SU-DHL-6 (cell line): ENCODE data around the gene CLASP1.

Experiments
- H2AFZ ChIP-seq: fragments of 200-600 bp; sonication (generic); 2 replicates; pipeline ENCODE4 v1.6.1; 2014; ENCODE audit warnings: low read depth, mild to moderate bottlenecking, moderate library complexity, mixed read lengths, antibody characterized with exemption, low read length; ENCODE audit not compliant: severe bottlenecking
- H3F3A ChIP-seq: fragments of 200-600 bp; shearing (Covaris generic); 2 replicates; pipeline ENCODE4 v1.6.0; 2016; ENCODE audit warnings: antibody characterized with exemption, mild to moderate bottlenecking; ENCODE audit not compliant: insufficient read depth
- H3K27ac ChIP-seq: fragments of 200-600 bp; sonication (generic); 2 replicates; pipeline ENCODE4 v1.5.1; 2016; ENCODE audit warnings: low read depth, mild to moderate bottlenecking, low read length, moderate library complexity, mixed read lengths
- H3K27me3 ChIP-seq: fragments of 200-600 bp; sonication (generic), shearing (Covaris generic); 2 replicates; pipeline ENCODE4 v1.6.0; 2014; ENCODE audit warnings: mild to moderate bottlenecking, low read length
- H3K36me3 ChIP-seq: fragments of 200-600 bp; sonication (generic); 2 replicates; pipeline ENCODE4 v1.6.1; 2014; ENCODE audit warnings: mild to moderate bottlenecking, low read length, mixed read lengths
- H3K4me2 ChIP-seq: fragments of 300-600, 200-600 bp; shearing (Covaris generic), sonication (generic); 2 replicates; pipeline ENCODE4 v1.6.0; 2014; ENCODE audit warnings: low read length, low read depth, mild to moderate bottlenecking; ENCODE audit not compliant: poor library complexity, severe bottlenecking
- H3K4me3 ChIP-seq: fragments of 200-600 bp; sonication (generic); 2 replicates; pipeline ENCODE4 v1.5.1; 2014; ENCODE audit warnings: antibody characterized with exemption, low read length, mild to moderate bottlenecking, mixed read lengths; ENCODE audit not compliant: insufficient read depth, poor library complexity, severe bottlenecking
- H3K79me2 ChIP-seq: fragments of 200-600 bp; sonication (generic); 2 replicates; pipeline ENCODE4 v1.6.1; 2014; ENCODE audit warnings: mild to moderate bottlenecking, low read length, moderate library complexity; ENCODE audit not compliant: insufficient read depth
- H3K9ac ChIP-seq: fragments of 200-600 bp; sonication (generic); 2 replicates; pipeline ENCODE4 v1.7.0; 2014; ENCODE audit warnings: mild to moderate bottlenecking, low read length
- H3K9me2 ChIP-seq: fragments of 200-600 bp; sonication (generic); replicated peaks from 2 replicates; pipeline ENCODE4 v1.6.1; 2014; ENCODE audit warnings: low read length; ENCODE audit not compliant: insufficient read depth
- H3K9me3 ChIP-seq: fragments of 200-600 bp; sonication (generic); 2 replicates; pipeline ENCODE4 v1.6.1; 2014; ENCODE audit warnings: low read length, mixed read lengths; ENCODE audit not compliant: insufficient read depth
- H4K20me1 ChIP-seq: fragments of 200-600 bp; sonication (generic); 2 replicates; pipeline ENCODE4 v1.6.1; 2014; ENCODE audit warnings: low read depth, mild to moderate bottlenecking, antibody characterized with exemption, low read length, moderate library complexity, mixed read lengths
- EZH2phosphoT487 ChIP-seq: fragments of 200-600 bp; sonication (generic), shearing (Covaris generic); conservative IDR thresholded peaks from 2 replicates; pipeline ENCODE4 v1.6.1; 2018; ENCODE audit warnings: mild to moderate bottlenecking, antibody characterized with exemption, low read length, moderate library complexity, mixed read lengths
- TF ChIP-seq, protein P1 (sequence below): fragments of 200-600 bp; sonication (generic); IDR thresholded peaks from one replicate; pipeline ENCODE4 v1.5.1; 2017; ENCODE audit warnings: antibody characterized with exemption, mild to moderate bottlenecking, low read length, moderate library complexity; ENCODE audit not compliant: insufficient read depth, poor library complexity, severe bottlenecking

The CLASP1 gene

GRCh38 chr2:121502781-121503180, 146.5 kb downstream of the CLASP1 start:
- no peak for TF ChIP-seq EZH2phosphoT487
- peaks cover 19% of the 10 kb centered on the region for H3K79me2 ChIP-seq

GRCh38 chr2:121502246-121502645, 147.0 kb downstream of the CLASP1 start:
- peaks cover 31% of the 10 kb centered on the region; the same call in 1 of the 2 replicates for H3K36me3 ChIP-seq
- H3K4me3 ChIP-seq = no peak overlapping the region
- no peaks in the 10 kb centered on the region for H3F3A ChIP-seq

More at GRCh38 chr2:121502781-121503180, 146.5 kb downstream of the CLASP1 start:
- Histone ChIP-seq H3K9ac (no peak overlapping the region), H3F3A (no peaks in the 10 kb centered on the region), H3K4me3 (no peak overlapping the region), H4K20me1 (no peaks in the 10 kb centered on the region), H3K9me2 (no peaks in the 10 kb centered on the region), H3K36me3 (peaks cover 31% of the 10 kb centered on the region; the same call in 1 of the 2 replicates), H2AFZ (no peak overlapping the region), H3K27me3 (no peaks in the 10 kb centered on the region), H3K9me3 (no peaks in the 10 kb centered on the region), H3K4me2 (no peak overlapping the region), H3K27ac (no peak overlapping the region)

DNA sequence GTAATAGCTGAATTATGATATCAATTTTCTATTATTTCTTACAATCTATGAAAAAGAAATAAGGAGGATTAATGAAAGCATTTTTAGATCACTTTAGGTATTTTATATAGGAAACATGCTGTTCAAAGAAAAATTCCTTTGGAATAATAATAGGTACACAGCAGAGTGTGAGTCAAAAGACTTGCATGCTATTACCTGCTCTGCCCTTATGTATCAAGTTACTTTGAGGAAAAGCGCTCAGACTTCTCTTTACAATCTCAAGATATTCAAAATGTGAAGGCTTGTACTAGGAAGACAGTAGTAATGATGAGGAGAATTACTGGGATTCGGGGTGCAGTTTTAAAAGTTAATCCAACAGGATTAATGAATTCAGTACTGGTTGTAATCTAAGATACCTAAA, 147.7 kb downstream of the CLASP1 start:
- H3K4me2 ChIP-seq = no peak overlapping the region
- H4K20me1 ChIP-seq = no peaks in the 10 kb centered on the region
- H3K4me3 ChIP-seq = no peak overlapping the region
- no peak for TF ChIP-seq EZH2phosphoT487
- TF ChIP-seq, protein P1, sequence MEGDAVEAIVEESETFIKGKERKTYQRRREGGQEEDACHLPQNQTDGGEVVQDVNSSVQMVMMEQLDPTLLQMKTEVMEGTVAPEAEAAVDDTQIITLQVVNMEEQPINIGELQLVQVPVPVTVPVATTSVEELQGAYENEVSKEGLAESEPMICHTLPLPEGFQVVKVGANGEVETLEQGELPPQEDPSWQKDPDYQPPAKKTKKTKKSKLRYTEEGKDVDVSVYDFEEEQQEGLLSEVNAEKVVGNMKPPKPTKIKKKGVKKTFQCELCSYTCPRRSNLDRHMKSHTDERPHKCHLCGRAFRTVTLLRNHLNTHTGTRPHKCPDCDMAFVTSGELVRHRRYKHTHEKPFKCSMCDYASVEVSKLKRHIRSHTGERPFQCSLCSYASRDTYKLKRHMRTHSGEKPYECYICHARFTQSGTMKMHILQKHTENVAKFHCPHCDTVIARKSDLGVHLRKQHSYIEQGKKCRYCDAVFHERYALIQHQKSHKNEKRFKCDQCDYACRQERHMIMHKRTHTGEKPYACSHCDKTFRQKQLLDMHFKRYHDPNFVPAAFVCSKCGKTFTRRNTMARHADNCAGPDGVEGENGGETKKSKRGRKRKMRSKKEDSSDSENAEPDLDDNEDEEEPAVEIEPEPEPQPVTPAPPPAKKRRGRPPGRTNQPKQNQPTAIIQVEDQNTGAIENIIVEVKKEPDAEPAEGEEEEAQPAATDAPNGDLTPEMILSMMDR = no peak
- peaks cover 31% of the 10 kb centered on the region; the same call in 1 of the 2 replicates for H3K36me3 ChIP-seq
- H3K27me3 ChIP-seq = no peaks in the 10 kb centered on the region
- no peak overlapping the region for H2AFZ ChIP-seq
- no peaks in the 10 kb centered on the region for H3K9me3 ChIP-seq
- H3F3A ChIP-seq = no peaks in the 10 kb centered on the region
- no peak overlapping the region for H3K9ac ChIP-seq
- H3K27ac ChIP-seq = no peak overlapping the region
- H3K9me2 ChIP-seq = no peaks in the 10 kb centered on the region
- peaks cover 8% of the 10 kb centered on the region for H3K79me2 ChIP-seq

More at GRCh38 chr2:121502246-121502645, 147.0 kb downstream of the CLASP1 start:
- Histone ChIP-seq H3K27me3 (no peaks in the 10 kb centered on the region), H3K9ac (no peak overlapping the region), H3K79me2 (peaks cover 14% of the 10 kb centered on the region), H3K9me3 (no peaks in the 10 kb centered on the region), H2AFZ (no peak overlapping the region), H3K9me2 (no peaks in the 10 kb centered on the region), H3K4me2 (no peak overlapping the region), H4K20me1 (no peaks in the 10 kb centered on the region), H3K27ac (no peak overlapping the region)
- no peak for TF ChIP-seq EZH2phosphoT487
- TF ChIP-seq, protein P1 = no peak

DNA sequence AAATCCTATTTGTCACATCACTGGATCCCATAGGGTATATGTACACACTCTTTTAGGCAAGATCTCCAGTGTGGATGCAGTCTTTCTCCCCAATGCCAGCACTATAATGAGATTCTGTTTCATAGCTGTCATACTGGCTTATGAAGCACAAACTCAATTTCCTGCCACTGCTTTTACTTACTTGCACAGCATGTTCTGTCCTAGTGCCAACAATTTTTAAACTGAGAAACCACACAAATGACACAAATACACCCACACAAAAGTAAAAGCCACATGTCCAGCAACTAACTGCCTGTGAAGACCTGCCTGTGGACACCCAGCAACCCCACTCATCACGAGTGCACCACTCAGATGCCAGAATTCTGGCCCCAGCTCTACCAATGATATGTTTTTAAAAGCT, 148.2 kb downstream of the CLASP1 start:
- H3F3A ChIP-seq = no peaks in the 10 kb centered on the region
- TF ChIP-seq, protein P1 = no peak
- TF ChIP-seq EZH2phosphoT487 = no peak
- no peak overlapping the region for H3K27ac ChIP-seq
- no peak overlapping the region for H3K9ac ChIP-seq
- no peak overlapping the region for H3K4me3 ChIP-seq
- H3K9me2 ChIP-seq = no peaks in the 10 kb centered on the region
- peaks cover 31% of the 10 kb centered on the region; the same call in 1 of the 2 replicates for H3K36me3 ChIP-seq
- no peak overlapping the region for H3K4me2 ChIP-seq
- H3K9me3 ChIP-seq = no peaks in the 10 kb centered on the region
- no peaks in the 10 kb centered on the region for H4K20me1 ChIP-seq
- H3K27me3 ChIP-seq = no peaks in the 10 kb centered on the region
- peaks cover 6% of the 10 kb centered on the region; the same call in 1 of the 2 replicates for H3K79me2 ChIP-seq
- no peak overlapping the region for H2AFZ ChIP-seq
